ENCODE measurements around the gene BCKDK. TPM values are rescaled to one million over a fixed set of nuclear protein-coding genes. Genes with fewer than 3 reads are reported as not detected.

BCKDK gene
- total and polyA plus RNA-seq, 2 of the 13 experiments (the other 11 are each of a cell fraction or from before 2014, with no cell fraction given) = 24.9 to 42.6 TPM

DNA sequence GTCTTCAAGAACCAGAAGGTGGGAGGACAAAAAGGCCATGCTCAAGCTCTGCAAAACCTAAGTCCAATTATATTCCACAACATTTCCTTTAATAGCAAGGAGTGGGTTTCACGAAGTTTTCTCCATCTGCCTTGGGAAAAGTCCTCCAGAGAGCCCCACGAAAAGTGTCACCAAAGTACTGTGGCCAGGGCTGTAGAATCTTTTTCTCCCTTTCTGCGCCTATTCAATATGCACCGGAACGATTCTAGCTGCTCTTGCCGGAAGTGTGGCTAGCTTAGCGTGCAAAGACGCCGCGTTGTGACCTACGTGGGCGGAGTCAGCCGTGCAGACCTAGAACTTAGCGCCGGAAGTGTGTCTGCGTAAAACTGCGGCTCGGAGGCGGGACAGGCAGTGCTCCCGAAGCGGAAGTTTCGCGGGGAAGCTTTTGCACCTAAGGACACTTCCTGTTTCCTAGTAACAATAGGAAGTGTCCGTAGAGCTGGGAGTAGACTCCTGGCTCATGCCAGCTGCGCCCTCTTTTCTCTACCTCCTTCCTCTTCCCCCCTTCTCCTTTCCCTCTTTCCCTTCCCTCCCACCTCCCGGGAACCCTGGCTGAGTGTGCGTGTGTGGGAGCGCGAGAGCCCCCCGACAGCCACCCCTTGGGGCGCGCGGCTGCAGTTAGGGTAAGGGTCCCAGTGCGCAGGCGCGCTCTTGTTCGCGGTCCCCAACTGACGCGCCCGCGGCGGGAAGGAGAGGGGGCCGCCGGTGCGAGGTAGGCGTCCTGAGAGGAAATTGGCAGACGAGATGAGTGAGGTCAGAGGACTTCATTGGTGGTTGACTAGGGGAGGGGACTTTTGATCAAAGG, 34.0 kb upstream of the BCKDK start, which contains the start of the genes ZNF646 and ZNF668 (continued):
- TF ChIP-seq ZFP41 (CRISPR knock-in tag; IDR thresholded peaks at IDR 0.05; ENCODE audit: borderline replicate concordance) = no peak; the same call in 1 of the 2 replicates
- TF ChIP-seq, protein P1, sequence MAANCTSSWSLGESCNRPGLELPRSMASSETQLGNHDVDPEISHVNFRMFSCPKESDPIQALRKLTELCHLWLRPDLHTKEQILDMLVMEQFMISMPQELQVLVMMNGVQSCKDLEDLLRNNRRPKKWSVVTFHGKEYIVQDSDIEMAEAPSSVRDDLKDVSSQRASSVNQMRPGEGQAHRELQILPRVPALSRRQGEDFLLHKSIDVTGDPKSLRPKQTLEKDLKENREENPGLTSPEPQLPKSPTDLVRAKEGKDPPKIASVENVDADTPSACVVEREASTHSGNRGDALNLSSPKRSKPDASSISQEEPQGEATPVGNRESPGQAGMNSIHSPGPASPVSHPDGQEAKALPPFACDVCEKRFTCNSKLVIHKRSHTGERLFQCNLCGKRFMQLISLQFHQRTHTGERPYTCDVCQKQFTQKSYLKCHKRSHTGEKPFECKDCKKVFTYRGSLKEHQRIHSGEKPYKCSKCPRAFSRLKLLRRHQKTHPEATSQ (CRISPR knock-in tag; IDR thresholded peaks at IDR 0.05; ENCODE audit: borderline replicate concordance) = peak; percentile 85; the same call in 1 of the 2 replicates
- TF ChIP-seq, protein P2, sequence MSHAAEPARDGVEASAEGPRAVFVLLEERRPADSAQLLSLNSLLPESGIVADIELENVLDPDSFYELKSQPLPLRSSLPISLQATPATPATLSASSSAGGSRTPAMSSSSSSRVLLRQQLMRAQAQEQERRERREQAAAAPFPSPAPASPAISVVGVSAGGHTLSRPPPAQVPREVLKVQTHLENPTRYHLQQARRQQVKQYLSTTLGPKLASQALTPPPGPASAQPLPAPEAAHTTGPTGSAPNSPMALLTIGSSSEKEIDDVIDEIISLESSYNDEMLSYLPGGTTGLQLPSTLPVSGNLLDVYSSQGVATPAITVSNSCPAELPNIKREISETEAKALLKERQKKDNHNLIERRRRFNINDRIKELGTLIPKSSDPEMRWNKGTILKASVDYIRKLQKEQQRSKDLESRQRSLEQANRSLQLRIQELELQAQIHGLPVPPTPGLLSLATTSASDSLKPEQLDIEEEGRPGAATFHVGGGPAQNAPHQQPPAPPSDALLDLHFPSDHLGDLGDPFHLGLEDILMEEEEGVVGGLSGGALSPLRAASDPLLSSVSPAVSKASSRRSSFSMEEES (CRISPR knock-in tag; IDR thresholded peaks at IDR 0.05) = peak; percentile 7; the same call in 1 of the 2 replicates
- no peak for TF ChIP-seq ZNF10 (CRISPR knock-in tag; IDR thresholded peaks at IDR 0.05; ENCODE audit: borderline replicate concordance, low read depth)
- TF ChIP-seq BORCS8-MEF2B (CRISPR knock-in tag; IDR thresholded peaks at IDR 0.05) = peak; percentile 78; the same call in 1 of the 2 replicates
- TF ChIP-seq RAD21 (CRISPR knock-in tag; IDR thresholded peaks at IDR 0.05) = peak; percentile 71
- no peak for TF ChIP-seq PAWR (CRISPR knock-in tag; IDR thresholded peaks at IDR 0.05; ENCODE audit: borderline replicate concordance)
- TF ChIP-seq ZNF260 (CRISPR knock-in tag; IDR thresholded peaks at IDR 0.05; ENCODE audit: borderline replicate concordance, low read depth) = no peak
- TF ChIP-seq ZBTB20 (CRISPR knock-in tag; IDR thresholded peaks at IDR 0.05; ENCODE audit: borderline replicate concordance, low read depth) = no peak; the same call in 1 of the 2 replicates
- peak; percentile 32; the same call in 1 of the 2 replicates for TF ChIP-seq TSC22D2 (CRISPR knock-in tag; IDR thresholded peaks at IDR 0.05; ENCODE audit: borderline replicate concordance)
- TF ChIP-seq FOXJ3 (CRISPR knock-in tag; IDR thresholded peaks at IDR 0.05; ENCODE audit: borderline replicate concordance) = peak; percentile 73
- TF ChIP-seq PPARG (CRISPR knock-in tag; conservative IDR thresholded peaks at IDR 0.05) = no peak; the same call in 1 of the 2 replicates
- no peak; the same call in 1 of the 2 replicates for TF ChIP-seq SIX4 (CRISPR knock-in tag; IDR thresholded peaks at IDR 0.05)
- TF ChIP-seq, protein P3, sequence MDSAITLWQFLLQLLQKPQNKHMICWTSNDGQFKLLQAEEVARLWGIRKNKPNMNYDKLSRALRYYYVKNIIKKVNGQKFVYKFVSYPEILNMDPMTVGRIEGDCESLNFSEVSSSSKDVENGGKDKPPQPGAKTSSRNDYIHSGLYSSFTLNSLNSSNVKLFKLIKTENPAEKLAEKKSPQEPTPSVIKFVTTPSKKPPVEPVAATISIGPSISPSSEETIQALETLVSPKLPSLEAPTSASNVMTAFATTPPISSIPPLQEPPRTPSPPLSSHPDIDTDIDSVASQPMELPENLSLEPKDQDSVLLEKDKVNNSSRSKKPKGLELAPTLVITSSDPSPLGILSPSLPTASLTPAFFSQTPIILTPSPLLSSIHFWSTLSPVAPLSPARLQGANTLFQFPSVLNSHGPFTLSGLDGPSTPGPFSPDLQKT (CRISPR knock-in tag; IDR thresholded peaks at IDR 0.05; ENCODE audit: borderline replicate concordance) = 0 out of 2 replicates have a peak, but pooled peaks have one; percentile 8
- TF ChIP-seq NFE2L1 (CRISPR knock-in tag; IDR thresholded peaks at IDR 0.05; ENCODE audit: borderline replicate concordance) = no peak
- TF ChIP-seq, protein P4, sequence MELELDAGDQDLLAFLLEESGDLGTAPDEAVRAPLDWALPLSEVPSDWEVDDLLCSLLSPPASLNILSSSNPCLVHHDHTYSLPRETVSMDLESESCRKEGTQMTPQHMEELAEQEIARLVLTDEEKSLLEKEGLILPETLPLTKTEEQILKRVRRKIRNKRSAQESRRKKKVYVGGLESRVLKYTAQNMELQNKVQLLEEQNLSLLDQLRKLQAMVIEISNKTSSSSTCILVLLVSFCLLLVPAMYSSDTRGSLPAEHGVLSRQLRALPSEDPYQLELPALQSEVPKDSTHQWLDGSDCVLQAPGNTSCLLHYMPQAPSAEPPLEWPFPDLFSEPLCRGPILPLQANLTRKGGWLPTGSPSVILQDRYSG (CRISPR knock-in tag; IDR thresholded peaks at IDR 0.05) = no peak
- TF ChIP-seq KLF16 (CRISPR knock-in tag; IDR thresholded peaks at IDR 0.05) = peak; percentile 51 to 94; a peak in 1 of 4 replicates
- no peak for TF ChIP-seq ADNP (CRISPR knock-in tag; IDR thresholded peaks at IDR 0.05)
- TF ChIP-seq ZNF292 (CRISPR knock-in tag; IDR thresholded peaks at IDR 0.05; ENCODE audit: borderline replicate concordance, low read depth) = no peak
- TF ChIP-seq, protein P5, sequence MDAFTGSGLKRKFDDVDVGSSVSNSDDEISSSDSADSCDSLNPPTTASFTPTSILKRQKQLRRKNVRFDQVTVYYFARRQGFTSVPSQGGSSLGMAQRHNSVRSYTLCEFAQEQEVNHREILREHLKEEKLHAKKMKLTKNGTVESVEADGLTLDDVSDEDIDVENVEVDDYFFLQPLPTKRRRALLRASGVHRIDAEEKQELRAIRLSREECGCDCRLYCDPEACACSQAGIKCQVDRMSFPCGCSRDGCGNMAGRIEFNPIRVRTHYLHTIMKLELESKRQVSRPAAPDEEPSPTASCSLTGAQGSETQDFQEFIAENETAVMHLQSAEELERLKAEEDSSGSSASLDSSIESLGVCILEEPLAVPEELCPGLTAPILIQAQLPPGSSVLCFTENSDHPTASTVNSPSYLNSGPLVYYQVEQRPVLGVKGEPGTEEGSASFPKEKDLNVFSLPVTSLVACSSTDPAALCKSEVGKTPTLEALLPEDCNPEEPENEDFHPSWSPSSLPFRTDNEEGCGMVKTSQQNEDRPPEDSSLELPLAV (CRISPR knock-in tag; conservative IDR thresholded peaks at IDR 0.05; ENCODE audit: low read depth) = no peak
- TF ChIP-seq ZFYVE20 (CRISPR knock-in tag; IDR thresholded peaks at IDR 0.05; ENCODE audit: borderline replicate concordance, low read depth) = no peak
- TF ChIP-seq DMAP1 (CRISPR knock-in tag; IDR thresholded peaks at IDR 0.05) = peak; percentile 85
